HEK293 (cell line): ENCODE data around the gene SPATA25.

Source experiments
- CTCF ChIP-seq: fragments of 450-650 bp; formaldehyde crosslinking; IDR thresholded peaks from 2 replicates; pipeline ENCODE4 v1.5.1; 2016; ENCODE audit warnings: missing biosample characterization, missing genetic modification characterization
- RBAK ChIP-seq: fragments of 450-650 bp; formaldehyde crosslinking; IDR thresholded peaks from 2 replicates; pipeline ENCODE4 v1.5.1; 2016; ENCODE audit warnings: missing biosample characterization, missing genetic modification characterization
- ZBTB11 ChIP-seq: fragments of 450-650 bp; formaldehyde crosslinking; conservative IDR thresholded peaks from 2 replicates; pipeline ENCODE4 v1.5.1; 2016; ENCODE audit warnings: low read depth, missing biosample characterization, missing genetic modification characterization
- ZNF354C ChIP-seq: fragments of 450-650 bp; formaldehyde crosslinking; IDR thresholded peaks from 2 replicates; pipeline ENCODE4 v1.5.1; 2016; ENCODE audit warnings: missing biosample characterization, missing genetic modification characterization, low read depth, borderline replicate concordance
- ZNF558 ChIP-seq: fragments of 450-650 bp; formaldehyde crosslinking; IDR thresholded peaks from 2 replicates; pipeline ENCODE4 v1.5.1; 2016; ENCODE audit warnings: missing biosample characterization, missing genetic modification characterization
- ZNF561 ChIP-seq: fragments of 450-650 bp; IDR thresholded peaks from 2 replicates; pipeline ENCODE4 v1.5.1; 2018; ENCODE audit warnings: missing biosample characterization, missing genetic modification characterization, borderline replicate concordance

- no peak for TF ChIP-seq RBAK (tag by site-specific recombination)
- TF ChIP-seq ZNF354C (tag by site-specific recombination) = no peak
- TF ChIP-seq ZNF558 (tag by site-specific recombination) = no peak
- no peak for TF ChIP-seq ZNF561 (tag by site-specific recombination)
- no peak for TF ChIP-seq ZBTB11 (tag by site-specific recombination)
- TF ChIP-seq CTCF (tag by site-specific recombination) = no peak
Measured at GRCh38 chr20:45908084-45908483, 20.7 kb upstream of the SPATA25 start.
